Keratinocyte (primary cell): Measurements from ENCODE around the gene HSF4. TPM values are rescaled to one million over a fixed set of nuclear protein-coding genes. Genes with fewer than 3 reads are reported as not detected.

ENCODE experiments used
- DNase-seq: peaks from one replicate; pipeline ENCODE4 v3.0.0-alpha.2; 2011; ENCODE audit warnings: low read depth, missing footprints, low spot score
- FAIRE-seq: peaks from 2 replicates; lab custom pipeline; 2011; peaks lifted over from hg19 to GRCh38; lab: Jason Lieb, UNC
- H2AFZ ChIP-seq: 2 replicates; pipeline ENCODE4 v1.6.0; 2012; ENCODE audit warnings: low read length, control low read depth, inconsistent platforms; ENCODE audit not compliant: control insufficient read depth
- H3K27ac ChIP-seq: 2 replicates; pipeline ENCODE4 v1.5.1; 2011; ENCODE audit warnings: low read length; ENCODE audit not compliant: control insufficient read depth, insufficient read depth
- H3K27me3 ChIP-seq: 3 replicates; pipeline ENCODE4 v1.6.0; 2011; ENCODE audit warnings: low read length; ENCODE audit not compliant: control insufficient read depth, insufficient read depth; ENCODE audit errors: extremely low read depth
- H3K36me3 ChIP-seq, 2 experiments: 2 replicates in 1 of 2; 3 replicates in 1 of 2; pipeline ENCODE4 v1.5.1; 2011; ENCODE audit warnings: low read length in 2 of 2, mild to moderate bottlenecking in 1 of 2; ENCODE audit not compliant: control insufficient read depth in 2 of 2, insufficient read depth in 2 of 2; ENCODE audit errors: extremely low read depth in 1 of 2
- H3K4me1 ChIP-seq: 3 replicates; pipeline ENCODE4 v1.5.1; 2011; ENCODE audit warnings: low read length; ENCODE audit not compliant: control insufficient read depth, insufficient read depth; ENCODE audit errors: extremely low read depth
- H3K4me2 ChIP-seq: 3 replicates; pipeline ENCODE4 v1.6.0; 2011; ENCODE audit warnings: low read depth, low read length; ENCODE audit not compliant: control insufficient read depth, insufficient read depth; ENCODE audit errors: extremely low read depth
- H3K4me3 ChIP-seq, 3 experiments: fragments of 200-600 bp in 1 of 3; sonication (generic) in 1 of 3; 2 replicates in 2 of 3; 3 replicates in 1 of 3; pipeline ENCODE4 v1.5.1; 2011 to 2016; ENCODE audit warnings: low read length in 3 of 3, mild to moderate bottlenecking in 3 of 3, control low read depth in 2 of 3, inconsistent platforms in 1 of 3, low read depth in 1 of 3, mixed read lengths in 1 of 3, mixed run types in 1 of 3, moderate library complexity in 1 of 3; ENCODE audit not compliant: control insufficient read depth in 2 of 3, insufficient read depth in 2 of 3; ENCODE audit errors: extremely low read depth in 1 of 3
- H3K79me2 ChIP-seq: 2 replicates; pipeline ENCODE4 v1.6.0; 2012; ENCODE audit warnings: low read length; ENCODE audit not compliant: control insufficient read depth, insufficient read depth
- H3K9ac ChIP-seq: 3 replicates; pipeline ENCODE4 v1.6.0; 2011; ENCODE audit warnings: low read length; ENCODE audit not compliant: control insufficient read depth, insufficient read depth; ENCODE audit errors: extremely low read depth
- H3K9me1 ChIP-seq: 3 replicates; pipeline ENCODE4 v1.6.0; 2011; ENCODE audit warnings: low read length; ENCODE audit not compliant: control insufficient read depth, insufficient read depth; ENCODE audit errors: extremely low read depth
- H3K9me3 ChIP-seq: 2 replicates; pipeline ENCODE4 v1.5.1; 2012; ENCODE audit warnings: low read depth, low read length; ENCODE audit not compliant: control insufficient read depth
- H4K20me1 ChIP-seq: 3 replicates; pipeline ENCODE4 v1.6.0; 2011; ENCODE audit warnings: low read length; ENCODE audit not compliant: control insufficient read depth, insufficient read depth; ENCODE audit errors: extremely low read depth
- EZH2 ChIP-seq: IDR thresholded peaks from one replicate; pipeline ENCODE4 v1.6.1; 2012; ENCODE audit warnings: inconsistent platforms, mild to moderate bottlenecking, low read length, moderate library complexity
- dilution Hi-C: fragments of 300-500 bp; cut with MboI; formaldehyde crosslinking; loops from one replicate; pipeline ENCODE4 v1.7.0; 2020; ENCODE audit warnings: low sequenced_read_pairs; ENCODE audit not compliant: extremely low pct_ligation_motif_present
- polyA plus RNA-seq, 5 experiments: library from polyadenylated mRNA; depleted of rRNA in 3 of 5; stranded (reverse) in 3 of 5; stranded (forward) in 1 of 5; unstranded in 1 of 5; fragments of >200 nt; gene quantifications; 1 replicate in 1 of 5; 2 replicates in 3 of 5; 3 replicates in 1 of 5; pipeline versions ENCODE4 v1.2.1 to v1.2.3, GENCODE V29; 2011 to 2012; ENCODE audit warnings: missing spikeins in 2 of 5, low read depth in 1 of 5, low replicate concordance in 1 of 5
- TF ChIP-seq, protein P1 (sequence below), 3 experiments: IDR thresholded peaks in 1 of 3; conservative IDR thresholded peaks in 1 of 3; optimal IDR thresholded peaks in 1 of 3; 2 replicates in 2 of 3; 3 replicates in 1 of 3; pipeline versions ENCODE3 to v1.5.1; 2011; ENCODE audit warnings: low read length in 3 of 3, mild to moderate bottlenecking in 3 of 3, moderate library complexity in 2 of 3, control low read depth in 1 of 3, inconsistent platforms in 1 of 3; ENCODE audit not compliant: insufficient read depth in 2 of 3; ENCODE audit errors: extremely low read depth in 1 of 3

HSF4 gene
- polyA plus RNA-seq, 1 donor (not counting 4 experiments of a cell fraction or from before 2014, with no cell fraction given), result 4.3 TPM

DNA sequence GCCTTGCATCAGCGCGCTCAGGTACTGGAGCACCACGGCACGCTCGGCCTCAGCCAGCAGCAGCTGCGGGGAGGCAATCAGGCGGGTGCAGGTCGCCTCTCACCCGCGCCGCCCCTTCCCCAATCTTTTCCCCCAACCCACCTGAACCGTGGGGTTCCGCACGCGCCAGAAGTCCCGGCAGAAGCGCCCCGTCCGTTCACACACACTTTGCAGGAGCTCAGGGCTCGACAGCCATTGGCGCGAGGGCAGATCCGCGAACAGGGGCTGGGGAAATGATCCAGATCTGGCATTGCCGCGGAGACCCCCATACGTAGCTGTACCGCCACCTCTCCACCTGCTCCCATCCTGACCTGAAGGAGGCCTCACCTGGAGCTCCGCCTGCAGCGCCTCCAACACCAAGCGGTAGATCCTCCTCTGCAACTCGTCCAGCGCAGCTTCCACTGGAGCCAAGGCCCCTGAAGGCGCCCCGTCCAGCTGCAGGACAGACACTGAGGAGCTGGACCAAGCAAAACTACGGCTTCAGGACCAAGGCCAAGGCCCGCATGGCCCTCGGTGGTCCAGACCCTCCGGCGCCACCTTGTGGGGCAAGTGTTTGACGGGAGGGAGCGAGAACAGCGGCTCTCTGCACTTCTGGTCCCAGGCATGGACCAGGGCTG is 20.6 kb downstream of the HSF4 start:
- Histone ChIP-seq H4K20me1 (no peaks in the 10 kb centered on the region), H3K27ac (no peak overlapping the region), H3K79me2 (peaks cover 7% of the 10 kb centered on the region), H3K9me1 (peaks cover 2% of the 10 kb centered on the region), H3K9ac (no peak overlapping the region), H3K4me2 (peak overlapping the region; percentile 73), H3K9me3 (no peaks in the 10 kb centered on the region), H3K4me1 (peaks cover 25% of the 10 kb centered on the region), H3K27me3 (no peaks in the 10 kb centered on the region), H3K36me3 (no peaks in the 10 kb centered on the region), H3K4me3 (no peak overlapping the region), H2AFZ (no peak overlapping the region)
- FAIRE-seq, result peak; percentile 72
- dilution Hi-C loops, result no loop called here
- peak; percentile 56 for DNase-seq
- TF ChIP-seq, protein P1, sequence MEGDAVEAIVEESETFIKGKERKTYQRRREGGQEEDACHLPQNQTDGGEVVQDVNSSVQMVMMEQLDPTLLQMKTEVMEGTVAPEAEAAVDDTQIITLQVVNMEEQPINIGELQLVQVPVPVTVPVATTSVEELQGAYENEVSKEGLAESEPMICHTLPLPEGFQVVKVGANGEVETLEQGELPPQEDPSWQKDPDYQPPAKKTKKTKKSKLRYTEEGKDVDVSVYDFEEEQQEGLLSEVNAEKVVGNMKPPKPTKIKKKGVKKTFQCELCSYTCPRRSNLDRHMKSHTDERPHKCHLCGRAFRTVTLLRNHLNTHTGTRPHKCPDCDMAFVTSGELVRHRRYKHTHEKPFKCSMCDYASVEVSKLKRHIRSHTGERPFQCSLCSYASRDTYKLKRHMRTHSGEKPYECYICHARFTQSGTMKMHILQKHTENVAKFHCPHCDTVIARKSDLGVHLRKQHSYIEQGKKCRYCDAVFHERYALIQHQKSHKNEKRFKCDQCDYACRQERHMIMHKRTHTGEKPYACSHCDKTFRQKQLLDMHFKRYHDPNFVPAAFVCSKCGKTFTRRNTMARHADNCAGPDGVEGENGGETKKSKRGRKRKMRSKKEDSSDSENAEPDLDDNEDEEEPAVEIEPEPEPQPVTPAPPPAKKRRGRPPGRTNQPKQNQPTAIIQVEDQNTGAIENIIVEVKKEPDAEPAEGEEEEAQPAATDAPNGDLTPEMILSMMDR (optimal IDR thresholded peaks at IDR 0.05 in 1 of 3, IDR thresholded peaks at IDR 0.05 in 1 of 3, conservative IDR thresholded peaks at IDR 0.05 in 1 of 3; ENCODE audit: extremely low read depth in 1 of 3, insufficient read depth in 2 of 3, low read length in 3 of 3), result peak; percentile 79 to 94 (median 82)
- TF ChIP-seq EZH2, result no peak

DNA sequence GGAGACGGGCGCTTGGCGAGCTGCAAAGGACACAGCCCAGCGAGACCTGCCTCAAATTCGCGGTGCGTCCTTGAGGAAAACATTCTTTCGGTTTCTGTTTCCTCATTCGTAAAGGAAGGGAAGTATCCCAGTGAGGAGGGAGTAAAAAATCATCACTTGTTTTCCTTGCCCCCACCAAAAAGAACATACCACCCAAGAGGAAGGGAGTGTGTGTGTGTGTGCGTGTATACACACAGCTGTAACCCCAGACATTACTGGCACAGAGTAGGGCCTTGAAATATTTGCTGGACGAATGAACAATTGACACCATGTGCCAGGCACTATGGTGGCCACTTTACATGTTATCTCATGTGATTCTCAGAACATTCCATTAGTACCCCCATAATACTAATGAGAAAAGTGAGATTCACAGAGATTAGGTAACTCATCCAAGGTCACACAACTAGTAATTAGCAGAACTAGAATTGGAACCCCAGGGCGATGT is 21.1 kb downstream of the HSF4 start:
- DNase-seq (no peak), FAIRE-seq (no peak)
- no peak for TF ChIP-seq EZH2
- TF ChIP-seq, protein P1 (optimal IDR thresholded peaks at IDR 0.05 in 1 of 3, IDR thresholded peaks at IDR 0.05 in 1 of 3, conservative IDR thresholded peaks at IDR 0.05 in 1 of 3; ENCODE audit: extremely low read depth in 1 of 3, insufficient read depth in 2 of 3, low read length in 3 of 3), result no peak
- no peak overlapping the region for H2AFZ ChIP-seq
- no peak overlapping the region for H3K27ac ChIP-seq
- peaks cover 25% of the 10 kb centered on the region for H3K4me1 ChIP-seq
- dilution Hi-C loops, result no loop called here
- H3K9me3 ChIP-seq, result no peaks in the 10 kb centered on the region
- peak overlapping the region; percentile 73 for H3K4me2 ChIP-seq
- H3K79me2 ChIP-seq, result peaks cover 7% of the 10 kb centered on the region
- H3K36me3 ChIP-seq, result no peaks in the 10 kb centered on the region
- H3K9ac ChIP-seq, result no peak overlapping the region
- H4K20me1 ChIP-seq, result no peaks in the 10 kb centered on the region
- no peaks in the 10 kb centered on the region for H3K27me3 ChIP-seq
- no peak overlapping the region for H3K4me3 ChIP-seq
- H3K9me1 ChIP-seq, result peaks cover 2% of the 10 kb centered on the region
